Naive thymus-derived CD4-positive, alpha-beta T cell (primary cell): Measurements from ENCODE around the gene MTHFD2L. TPM values are rescaled to one million over a fixed set of nuclear protein-coding genes. Genes with fewer than 3 reads are reported as not detected.
"Not testable (repeated sequence)": the region's sequence is repeated elsewhere in the genome, so short reads cannot be mapped to it uniquely, and the experiment has no call there.

Experiments used
- ATAC-seq: fragments of 150-1000 bp; cut with Tn5 transposase; 2 replicates; pipeline ENCODE4 v1.10.0; 2021; ENCODE audit warnings: mild to moderate bottlenecking, moderate library complexity
- CTCF ChIA-PET: fragments of 350-600 bp; sonication (Branson Sonifier 250); formaldehyde crosslinking; loops from one replicate; lab custom pipeline; 2021; ENCODE audit warnings: antibody characterized with exemption; lab: Charles Lee
- POLR2A ChIA-PET: fragments of 350-600 bp; sonication (Branson Sonifier 250); formaldehyde crosslinking; loops from one replicate; lab custom pipeline; 2021; ENCODE audit warnings: antibody characterized with exemption, inconsistent platforms; lab: Charles Lee
- DNase-seq, 9 donors: peaks; one replicate each; pipeline versions ENCODE4 v3.0.0 to v3.0.0-alpha.2; 2020 to 2022; ENCODE audit warnings: mixed read lengths in 1 of 9
- H3K27ac ChIP-seq: one replicate; pipeline ENCODE4 v1.7.0; 2013; ENCODE audit warnings: mild to moderate bottlenecking, low read depth, low read length, moderate library complexity
- H3K27me3 ChIP-seq, 2 donors: one replicate each; pipeline ENCODE4 v1.7.0; 2013; ENCODE audit warnings: low read length in 2 of 2, mild to moderate bottlenecking in 2 of 2, moderate library complexity in 2 of 2; ENCODE audit not compliant: control insufficient read depth in 2 of 2, insufficient read depth in 2 of 2
- H3K36me3 ChIP-seq, 3 experiments: 1 replicate in 2 of 3; 2 replicates in 1 of 3; pipeline ENCODE4 v1.7.0; 2013; ENCODE audit warnings: low read length in 3 of 3, mild to moderate bottlenecking in 3 of 3, moderate library complexity in 1 of 3; ENCODE audit not compliant: insufficient read depth in 3 of 3, control insufficient read depth in 2 of 3
- H3K4me1 ChIP-seq, 2 donors: one replicate each; pipeline ENCODE4 v1.7.0; 2013; ENCODE audit warnings: low read length in 2 of 2, mild to moderate bottlenecking in 2 of 2, moderate library complexity in 1 of 2; ENCODE audit not compliant: control insufficient read depth in 2 of 2, insufficient read depth in 2 of 2
- H3K4me3 ChIP-seq: 2 replicates; pipeline ENCODE4 v1.7.0; 2013; ENCODE audit warnings: mild to moderate bottlenecking, low read length
- H3K9me3 ChIP-seq, 3 experiments: 1 replicate in 2 of 3; 2 replicates in 1 of 3; pipeline ENCODE4 v1.7.0; 2013; ENCODE audit warnings: low read length in 3 of 3; ENCODE audit not compliant: control insufficient read depth in 2 of 3
- H3K27ac Mint-ChIP-seq, 9 donors: one replicate each; pipeline ENCODE4 v1.8.0; 2020 to 2022; ENCODE audit warnings: mixed read lengths in 9 of 9, mild to moderate bottlenecking in 8 of 9, moderate library complexity in 5 of 9, inconsistent platforms in 2 of 9
- H3K27me3 Mint-ChIP-seq, 5 donors: one replicate each; pipeline ENCODE4 v1.8.0; 2021 to 2022; ENCODE audit warnings: mixed read lengths in 5 of 5, mild to moderate bottlenecking in 1 of 5
- H3K36me3 Mint-ChIP-seq, 5 donors: one replicate each; pipeline ENCODE4 v1.8.0; 2020 to 2022; ENCODE audit warnings: mixed read lengths in 5 of 5, mild to moderate bottlenecking in 3 of 5, inconsistent platforms in 1 of 5
- H3K4me1 Mint-ChIP-seq, 7 donors: one replicate each; pipeline ENCODE4 v1.8.0; 2020 to 2022; ENCODE audit warnings: mixed read lengths in 7 of 7, mild to moderate bottlenecking in 3 of 7, inconsistent platforms in 1 of 7
- H3K4me3 Mint-ChIP-seq, 10 donors: one replicate each; pipeline ENCODE4 v1.8.0; 2020 to 2022; ENCODE audit warnings: mild to moderate bottlenecking in 10 of 10, mixed read lengths in 10 of 10, moderate library complexity in 6 of 10, inconsistent platforms in 2 of 10
- H3K9me3 Mint-ChIP-seq, 11 donors: one replicate each; pipeline ENCODE4 v1.8.0; 2020 to 2022; ENCODE audit warnings: mixed read lengths in 11 of 11, mild to moderate bottlenecking in 4 of 11, inconsistent platforms in 1 of 11, moderate library complexity in 1 of 11
- intact Hi-C, 2 donors: fragments of 100-400 bp; cut with micrococcal nuclease; formaldehyde crosslinking; loops; one replicate each; pipeline ENCODE4 v1.15.1; 2023
- polyA plus RNA-seq, 2 donors: library from polyadenylated mRNA; unstranded; fragments of 300-500 nt; fragmentation: Illumina TruSeq; gene quantifications; one replicate each; pipeline ENCODE4 v1.2.3, GENCODE V29; 2021
- total RNA-seq, 6 experiments: library from RNA in 5 of 6; stranded (reverse) in 5 of 6; gene quantifications; 1 replicate in 5 of 6; 2 replicates in 1 of 6; pipeline ENCODE4 v1.2.3 and lab custom pipeline; 2021 to 2026

MTHFD2L gene
- total and polyA plus RNA-seq, 7 experiments from 2014 or later: 2.3 to 13.7 (median 10.2) TPM

- intact Hi-C loops: no loop called here
- H3K27ac ChIP-seq: no peak overlapping the region
- H3K36me3 Mint-ChIP-seq: no peaks in the 10 kb centered on the region
- no peak overlapping the region for H3K4me3 ChIP-seq
- ATAC-seq (no peak), DNase-seq (no peak)
- H3K4me1 Mint-ChIP-seq: no peaks in the 10 kb centered on the region
- H3K27me3 ChIP-seq: no peaks in the 10 kb centered on the region
- H3K9me3 ChIP-seq: no peaks in the 10 kb centered on the region
- H3K9me3 Mint-ChIP-seq: peaks cover 0 to 3% (median 0%) of the 10 kb centered on the region in 11 donors
- H3K36me3 ChIP-seq: no peaks in the 10 kb centered on the region
- H3K4me1 ChIP-seq: no peaks in the 10 kb centered on the region
- H3K4me3 Mint-ChIP-seq: no peak overlapping the region
- H3K27ac Mint-ChIP-seq: no peak overlapping the region
- ChIA-PET CTCF (no interaction called here), POLR2A (no interaction called here)
- H3K27me3 Mint-ChIP-seq: peaks cover 0 to 14% (median 4%) of the 10 kb centered on the region in 5 donors
Observed at GRCh38 chr4:74120086-74120485, 37.8 kb upstream of the MTHFD2L start.

GRCh38 chr4:74121643-74122579 is 36.0 kb upstream of the MTHFD2L start:
- peaks cover 0 to 3% (median 0%) of the 10 kb centered on the region in 11 donors for H3K9me3 Mint-ChIP-seq
- intact Hi-C loops: no loop called here
- Histone ChIP-seq H3K4me3 (no peak overlapping the region), H3K27me3 (no peaks in the 10 kb centered on the region), H3K27ac (no peak overlapping the region), H3K36me3 (no peaks in the 10 kb centered on the region), H3K9me3 (no peaks in the 10 kb centered on the region), H3K4me1 (no peaks in the 10 kb centered on the region)
- H3K4me3 Mint-ChIP-seq: no peak overlapping the region
- ChIA-PET CTCF (no interaction called here), POLR2A (no interaction called here)
- H3K36me3 Mint-ChIP-seq: no peaks in the 10 kb centered on the region
- H3K27me3 Mint-ChIP-seq: peaks cover 0 to 12% (median 4%) of the 10 kb centered on the region in 5 donors
- no peak overlapping the region for H3K27ac Mint-ChIP-seq
- no peak for DNase-seq
- no peaks in the 10 kb centered on the region for H3K4me1 Mint-ChIP-seq
- ATAC-seq: no peak

GRCh38 chr4:74123065-74123728 is 34.7 kb upstream of the MTHFD2L start:
- Mint-ChIP-seq H3K4me3 (no peak overlapping the region), H3K27ac (no peak overlapping the region), H3K4me1 (no peaks in the 10 kb centered on the region), H3K36me3 (no peaks in the 10 kb centered on the region), H3K27me3 (peaks cover 0 to 23% (median 4%) of the 10 kb centered on the region in 5 donors), H3K9me3 (peaks cover 0 to 3% (median 0%) of the 10 kb centered on the region in 11 donors)
- ATAC-seq (no peak), DNase-seq (no peak)
- Histone ChIP-seq H3K4me3 (no peak overlapping the region), H3K27ac (no peak overlapping the region), H3K36me3 (no peaks in the 10 kb centered on the region), H3K27me3 (no peaks in the 10 kb centered on the region), H3K9me3 (no peaks in the 10 kb centered on the region), H3K4me1 (no peaks in the 10 kb centered on the region)
- ChIA-PET CTCF (no interaction called here), POLR2A (no interaction called here)
- intact Hi-C loops: no loop called here

- no peak overlapping the region for H3K4me3 Mint-ChIP-seq
- H3K9me3 Mint-ChIP-seq: peaks cover 0 to 3% (median 0%) of the 10 kb centered on the region in 11 donors
Observed at GRCh38 chr4:74125029-74125428, 32.9 kb upstream of the MTHFD2L start.

GRCh38 chr4:74127745-74128144 is 30.2 kb upstream of the MTHFD2L start:
- H3K27me3 Mint-ChIP-seq: peaks cover 0 to 14% (median 4%) of the 10 kb centered on the region in 5 donors
- intact Hi-C loops: no loop called here
- peaks cover 0 to 3% (median 0%) of the 10 kb centered on the region in 11 donors for H3K9me3 Mint-ChIP-seq
- H3K36me3 Mint-ChIP-seq: peaks cover 0 to 1% (median 0%) of the 10 kb centered on the region in 5 donors
- H3K27ac ChIP-seq: no peak overlapping the region
- H3K36me3 ChIP-seq: no peaks in the 10 kb centered on the region
- H3K9me3 ChIP-seq: no peaks in the 10 kb centered on the region
- no peak overlapping the region for H3K4me3 Mint-ChIP-seq
- no peaks in the 10 kb centered on the region for H3K4me1 Mint-ChIP-seq
- ChIA-PET CTCF (no interaction called here), POLR2A (no interaction called here)
- H3K27ac Mint-ChIP-seq: no peak overlapping the region
- no peak for DNase-seq
- no peaks in the 10 kb centered on the region for H3K27me3 ChIP-seq
- H3K4me3 ChIP-seq: no peak overlapping the region
- H3K4me1 ChIP-seq: no peaks in the 10 kb centered on the region
- no peak for ATAC-seq

More at GRCh38 chr4:74125029-74125428, 32.9 kb upstream of the MTHFD2L start:
- Mint-ChIP-seq H3K36me3 (no peaks in the 10 kb centered on the region), H3K27me3 (peaks cover 0 to 23% (median 8%) of the 10 kb centered on the region in 5 donors), H3K27ac (no peak overlapping the region), H3K4me1 (no peaks in the 10 kb centered on the region)
- intact Hi-C loops: no loop called here
- ATAC-seq: no peak
- Histone ChIP-seq H3K4me1 (no peaks in the 10 kb centered on the region), H3K27me3 (no peaks in the 10 kb centered on the region), H3K36me3 (no peaks in the 10 kb centered on the region), H3K9me3 (no peaks in the 10 kb centered on the region), H3K27ac (no peak overlapping the region), H3K4me3 (no peak overlapping the region)
- DNase-seq: no peak
- CTCF ChIA-PET: interaction anchor here (0.8 kb wide), 1 partner anchor 8 kb away, joined by 3 read pairs; no protein-coding TSS in a partner anchor
- POLR2A ChIA-PET: no interaction called here

- ATAC-seq, H3K27me3 ChIP-seq, CTCF ChIA-PET, H3K9me3 ChIP-seq, H3K4me3 ChIP-seq, POLR2A ChIA-PET, H3K4me3 Mint-ChIP-seq, H3K27ac Mint-ChIP-seq, H3K9me3 Mint-ChIP-seq, H3K4me1 Mint-ChIP-seq, H3K4me1 ChIP-seq, H3K36me3 ChIP-seq, DNase-seq, H3K36me3 Mint-ChIP-seq, H3K27ac ChIP-seq: not testable (repeated sequence)
- H3K27me3 Mint-ChIP-seq: peaks cover 0 to 23% (median 8%) of the 10 kb centered on the region in 5 donors
- intact Hi-C loops: loop anchor here (5.0 to 10.0 kb wide), 3 partner anchors 539 to 1429 kb away; no protein-coding TSS in a partner anchor
Observed at GRCh38 chr4:74130843-74131242, 27.1 kb upstream of the MTHFD2L start.
